Activated T-helper 17 cell treated with anti-CD3 and anti-CD28 coated beads, Interleukin-2, amount 50 U/mL, for 72 hours (primary cell): ENCODE measurements around the gene MANBA. TPM values are rescaled to one million over a fixed set of nuclear protein-coding genes. Genes with fewer than 3 reads are reported as not detected.

Experiments
- ATAC-seq: fragments of 150-1000 bp; cut with Tn5 transposase; replicated peaks from 2 replicates; pipeline ENCODE4 v1.10.0; 2021; ENCODE audit warnings: mild to moderate bottlenecking, moderate library complexity
- H3K27ac Mint-ChIP-seq: one replicate; pipeline ENCODE4 v1.8.0; 2022; ENCODE audit warnings: mixed read lengths
- H3K27me3 Mint-ChIP-seq: one replicate; pipeline ENCODE4 v1.8.0; 2022; ENCODE audit warnings: mixed read lengths
- H3K36me3 Mint-ChIP-seq: one replicate; pipeline ENCODE4 v1.8.0; 2022; ENCODE audit warnings: low read depth, mild to moderate bottlenecking, mixed read lengths
- H3K4me1 Mint-ChIP-seq: one replicate; pipeline ENCODE4 v1.8.0; 2022; ENCODE audit warnings: mixed read lengths
- H3K4me3 Mint-ChIP-seq: one replicate; pipeline ENCODE4 v1.8.0; 2022; ENCODE audit warnings: mild to moderate bottlenecking, mixed read lengths
- H3K9me3 Mint-ChIP-seq: one replicate; pipeline ENCODE4 v1.8.0; 2022; ENCODE audit warnings: mixed read lengths
- total RNA-seq, 2 donors: library from RNA; stranded (reverse); gene quantifications; one replicate each; pipeline ENCODE4 v1.2.3, GENCODE V29; 2022

MANBA gene
- 10 to 100 TPM in 1 of 2 donors, 1 to 10 TPM in 1; 10.0 to 13.6 TPM for total RNA-seq

DNA sequence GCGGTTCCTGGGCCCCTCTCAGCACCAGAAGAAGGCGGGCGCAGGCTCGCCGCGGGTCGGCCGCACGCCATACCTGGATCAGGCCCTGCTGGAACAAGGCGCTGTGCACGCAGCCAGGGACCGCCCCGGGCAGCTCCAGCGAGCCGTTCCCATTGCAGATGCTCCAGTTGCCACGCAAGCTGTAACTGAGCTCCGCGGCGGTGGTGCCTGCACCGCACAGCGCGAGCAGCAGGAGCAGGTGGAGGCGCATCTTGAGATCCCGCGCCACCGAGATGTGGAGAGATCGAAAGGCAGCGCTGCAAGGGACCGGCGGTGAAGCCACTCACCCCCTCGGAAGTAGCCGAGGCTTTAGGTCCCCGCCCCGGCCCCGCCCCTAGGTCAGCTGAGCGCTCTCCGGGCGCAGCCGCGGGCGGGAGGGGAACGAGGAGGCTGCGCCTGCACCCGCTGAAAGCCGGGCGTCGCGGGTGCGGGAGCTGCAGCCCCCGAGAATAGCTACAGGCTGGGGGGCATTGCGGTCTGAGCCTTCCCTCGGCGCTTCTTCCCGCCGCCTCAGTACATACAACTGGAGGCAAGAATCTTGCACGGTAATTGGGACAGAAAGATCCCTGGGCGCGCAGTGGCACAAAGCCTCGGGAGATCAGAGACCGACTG lies at the start of gene MANBA:
TSS of gene MANBA (minus strand) at position 324 of the 651 bp plus-strand sequence. CDS start at position 250, 74 bp downstream.
- peaks cover 29% of the 10 kb centered on the region for H3K4me1 Mint-ChIP-seq
- H3K36me3 Mint-ChIP-seq, result no peaks in the 10 kb centered on the region
- ATAC-seq, result peak; percentile 97
- peak within 1 kb of the TSS; percentile 58 for H3K27ac Mint-ChIP-seq
- no peaks in the 10 kb centered on the region for H3K27me3 Mint-ChIP-seq
- no peaks in the 10 kb centered on the region for H3K9me3 Mint-ChIP-seq
- H3K4me3 Mint-ChIP-seq, result peak within 1 kb of the TSS; percentile 92

DNA sequence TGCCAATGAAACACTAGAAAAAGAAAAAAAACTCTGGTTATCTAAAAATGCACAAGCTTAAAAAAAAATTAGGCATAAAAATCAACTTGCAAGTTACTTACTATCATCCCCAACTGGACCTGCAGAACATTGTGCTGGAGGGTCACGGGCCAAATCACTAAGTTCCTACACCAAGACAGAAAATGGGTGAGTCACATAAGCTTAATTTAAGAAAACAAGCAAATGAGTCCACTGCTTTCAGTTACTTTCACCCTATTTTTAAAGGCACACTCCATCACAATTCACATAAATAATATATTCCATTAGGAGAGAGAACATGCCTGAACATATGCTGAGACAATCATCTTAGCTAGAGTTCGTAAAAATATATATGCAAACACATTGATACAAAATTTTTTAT lies 48.9 kb upstream of the MANBA start:
- no peaks in the 10 kb centered on the region for H3K36me3 Mint-ChIP-seq
- no peaks in the 10 kb centered on the region for H3K9me3 Mint-ChIP-seq
- no peaks in the 10 kb centered on the region for H3K27me3 Mint-ChIP-seq
- peak; percentile 40 for ATAC-seq
- peak overlapping the region; percentile 47 for H3K4me3 Mint-ChIP-seq
- H3K4me1 Mint-ChIP-seq, result peaks cover 43% of the 10 kb centered on the region
- peak overlapping the region; percentile 74 for H3K27ac Mint-ChIP-seq

DNA sequence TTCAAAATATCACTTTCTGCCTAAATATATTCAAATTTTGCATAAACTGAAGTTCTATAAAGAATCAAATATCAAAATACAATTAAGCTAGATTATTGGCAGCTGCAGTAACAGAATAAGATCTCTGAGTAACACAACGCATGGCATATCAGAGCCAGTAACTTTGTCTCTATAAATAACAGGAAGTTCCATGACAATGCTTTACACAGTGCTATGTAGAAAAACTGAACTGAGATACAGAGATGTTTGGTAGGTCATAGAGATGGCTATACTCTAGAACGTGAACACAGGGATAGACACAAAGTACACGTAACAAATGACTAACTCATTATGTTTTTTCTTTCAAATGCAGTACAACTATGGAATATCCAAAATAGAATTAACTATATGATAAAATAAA lies 48.4 kb upstream of the MANBA start:
- Mint-ChIP-seq H3K9me3 (no peaks in the 10 kb centered on the region), H3K4me3 (peak overlapping the region; percentile 47), H3K36me3 (no peaks in the 10 kb centered on the region), H3K4me1 (peaks cover 39% of the 10 kb centered on the region), H3K27ac (peak overlapping the region; percentile 46), H3K27me3 (no peaks in the 10 kb centered on the region)
- ATAC-seq, result peak; percentile 49

DNA sequence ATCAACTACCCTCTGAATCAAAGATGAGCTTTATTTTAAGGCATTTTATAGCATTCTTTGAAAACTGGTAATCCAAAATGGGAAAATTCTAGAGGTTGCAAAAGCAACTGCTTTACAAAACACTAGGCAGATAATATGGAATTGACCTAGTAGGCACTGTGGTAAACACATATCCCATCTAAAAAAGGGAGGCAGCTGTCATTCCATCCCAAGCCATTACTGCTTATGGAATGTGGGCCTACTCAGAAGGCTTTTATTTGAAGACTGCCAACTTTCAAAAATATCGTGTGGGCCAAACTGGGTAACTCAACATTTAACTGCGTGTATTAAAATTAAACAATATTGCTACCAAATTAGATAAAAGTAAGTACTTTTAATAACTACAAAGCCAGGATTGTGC lies 47.2 kb upstream of the MANBA start:
- H3K27ac Mint-ChIP-seq, result peak overlapping the region; percentile 46
- no peak for ATAC-seq
- no peaks in the 10 kb centered on the region for H3K9me3 Mint-ChIP-seq

DNA sequence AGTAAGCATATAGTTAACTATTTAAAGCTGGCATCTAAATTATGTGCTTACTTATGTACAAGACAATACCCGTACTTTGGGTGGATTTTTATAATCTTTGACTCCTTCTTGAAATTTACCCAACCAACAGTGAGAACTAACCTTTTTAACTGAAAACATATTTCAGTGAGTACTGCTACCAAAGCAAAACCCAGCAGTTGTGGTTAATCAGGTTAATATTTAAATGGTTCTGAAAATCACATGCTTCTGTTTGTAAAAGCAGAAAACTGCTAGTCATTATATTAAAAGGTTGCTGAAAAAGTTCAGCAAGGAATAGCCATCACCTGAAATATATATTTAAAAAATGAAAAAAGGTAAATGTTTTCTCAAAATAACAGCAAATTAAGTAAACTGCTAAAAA lies 46.6 kb upstream of the MANBA start:
- Mint-ChIP-seq H3K9me3 (no peaks in the 10 kb centered on the region), H3K27ac (no peak overlapping the region), H3K27me3 (no peaks in the 10 kb centered on the region), H3K4me3 (no peak overlapping the region), H3K4me1 (peaks cover 38% of the 10 kb centered on the region), H3K36me3 (no peaks in the 10 kb centered on the region)
- ATAC-seq, result no peak

More for the DNA sequence above, 47.2 kb upstream of the MANBA start:
- Mint-ChIP-seq H3K4me3 (peak overlapping the region; percentile 14), H3K27me3 (no peaks in the 10 kb centered on the region), H3K4me1 (peaks cover 37% of the 10 kb centered on the region), H3K36me3 (no peaks in the 10 kb centered on the region)

DNA sequence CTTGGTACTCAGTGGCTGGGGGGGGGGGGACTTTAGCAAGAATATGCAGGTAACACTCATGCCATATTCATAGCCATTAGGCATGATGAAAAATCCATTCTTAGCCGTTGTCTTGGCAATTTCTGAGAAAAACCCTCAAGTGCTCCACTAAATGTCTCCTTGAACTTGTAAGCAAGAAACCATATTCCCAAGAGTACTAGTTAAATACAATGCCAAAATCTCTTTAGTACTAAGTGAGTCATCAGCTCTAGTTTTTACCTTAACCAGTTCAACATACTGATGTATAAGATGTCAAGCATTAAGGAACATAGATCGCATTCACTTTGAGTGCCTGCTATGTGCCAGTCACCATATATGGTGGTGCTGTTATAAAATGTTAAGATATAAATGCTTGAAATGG lies 39.0 kb upstream of the MANBA start:
- Mint-ChIP-seq H3K36me3 (no peaks in the 10 kb centered on the region), H3K27me3 (no peaks in the 10 kb centered on the region), H3K4me3 (no peak overlapping the region), H3K4me1 (peaks cover 21% of the 10 kb centered on the region), H3K9me3 (no peaks in the 10 kb centered on the region), H3K27ac (no peak overlapping the region)
- ATAC-seq, result no peak

DNA sequence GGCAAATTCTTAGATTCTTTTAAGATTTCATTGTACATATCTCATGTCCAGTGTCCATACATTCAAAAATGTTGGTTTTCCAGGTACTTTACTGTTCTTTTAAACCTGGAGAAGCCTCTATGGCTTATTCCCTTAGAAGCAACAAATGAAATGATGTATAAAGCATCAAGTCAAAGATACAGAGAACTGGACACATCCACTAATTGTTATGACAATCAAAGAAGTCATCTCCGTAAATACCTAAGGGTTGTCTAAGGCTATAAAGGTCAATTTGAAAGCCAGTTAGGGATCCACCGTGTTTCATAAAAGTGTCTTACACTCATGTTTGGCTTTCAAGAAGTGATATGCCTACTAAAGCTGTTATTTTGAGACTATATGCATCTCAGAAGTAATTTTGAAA lies 34.2 kb upstream of the MANBA start:
- H3K36me3 Mint-ChIP-seq, result no peaks in the 10 kb centered on the region
- no peak overlapping the region for H3K27ac Mint-ChIP-seq
- H3K4me1 Mint-ChIP-seq, result peaks cover 19% of the 10 kb centered on the region
- H3K27me3 Mint-ChIP-seq, result no peaks in the 10 kb centered on the region
- no peaks in the 10 kb centered on the region for H3K9me3 Mint-ChIP-seq
- no peak overlapping the region for H3K4me3 Mint-ChIP-seq
- no peak for ATAC-seq

DNA sequence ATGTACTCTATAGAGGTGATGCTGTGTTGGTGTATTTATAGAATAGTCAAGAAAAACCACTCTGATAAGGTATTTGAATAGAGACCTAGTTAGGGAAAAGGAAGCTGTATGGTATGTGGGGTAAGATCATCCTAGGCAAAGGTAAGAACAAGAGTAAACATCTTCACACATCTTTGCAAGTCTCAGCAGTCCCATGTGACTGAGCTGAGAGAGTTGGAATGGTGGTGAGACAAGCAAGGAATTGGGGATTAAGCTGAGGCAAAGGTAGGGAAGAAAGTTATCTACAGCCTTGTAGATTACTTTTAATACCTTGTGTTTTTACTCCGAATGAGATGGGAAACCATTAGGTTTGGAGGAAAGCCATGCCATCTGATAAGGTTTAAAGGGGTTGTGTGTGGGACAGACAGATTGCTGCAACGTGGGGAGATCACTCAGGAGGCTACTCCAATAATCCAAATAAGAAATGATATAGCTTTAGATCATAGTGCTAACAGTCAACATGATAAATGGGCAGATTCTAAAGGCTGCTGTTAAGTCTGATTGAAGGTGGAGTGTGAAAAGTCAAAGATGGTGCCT lies 31.7 kb upstream of the MANBA start:
- H3K27ac Mint-ChIP-seq, result no peak overlapping the region
- no peak for ATAC-seq
- H3K4me3 Mint-ChIP-seq, result no peak overlapping the region
- peaks cover 26% of the 10 kb centered on the region for H3K4me1 Mint-ChIP-seq
- no peaks in the 10 kb centered on the region for H3K36me3 Mint-ChIP-seq
- H3K9me3 Mint-ChIP-seq, result no peaks in the 10 kb centered on the region
- H3K27me3 Mint-ChIP-seq, result no peaks in the 10 kb centered on the region

DNA sequence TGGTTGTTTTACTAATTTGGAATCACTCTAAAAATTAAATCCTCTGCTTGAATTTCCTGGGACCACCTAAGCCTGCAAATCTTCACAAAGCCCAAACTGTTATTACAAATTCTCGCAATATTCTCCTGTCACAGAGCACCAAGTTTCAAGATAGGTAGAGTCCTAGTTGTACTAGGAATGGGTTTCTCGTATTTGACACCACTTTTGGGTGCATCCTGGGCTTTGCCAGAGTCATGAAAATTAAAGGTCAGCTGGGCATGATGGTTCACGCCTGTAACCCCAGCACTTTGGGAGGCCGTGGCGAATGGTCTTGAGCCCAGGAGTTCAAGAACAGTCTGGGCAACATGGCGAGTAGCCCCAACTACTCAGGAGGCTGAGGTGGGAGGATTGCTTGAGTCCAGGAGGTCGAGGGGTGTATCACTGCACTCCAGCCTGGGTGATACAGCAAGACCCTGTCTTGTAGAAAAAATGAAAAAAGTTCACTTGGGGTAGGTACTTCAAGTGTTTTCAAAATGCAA lies 30.6 kb upstream of the MANBA start:
- H3K4me1 Mint-ChIP-seq, result peaks cover 27% of the 10 kb centered on the region
- peak overlapping the region; percentile 23 for H3K27ac Mint-ChIP-seq
- ATAC-seq, result no peak
- no peaks in the 10 kb centered on the region for H3K27me3 Mint-ChIP-seq
- no peaks in the 10 kb centered on the region for H3K36me3 Mint-ChIP-seq
- no peak overlapping the region for H3K4me3 Mint-ChIP-seq
- H3K9me3 Mint-ChIP-seq, result no peaks in the 10 kb centered on the region

DNA sequence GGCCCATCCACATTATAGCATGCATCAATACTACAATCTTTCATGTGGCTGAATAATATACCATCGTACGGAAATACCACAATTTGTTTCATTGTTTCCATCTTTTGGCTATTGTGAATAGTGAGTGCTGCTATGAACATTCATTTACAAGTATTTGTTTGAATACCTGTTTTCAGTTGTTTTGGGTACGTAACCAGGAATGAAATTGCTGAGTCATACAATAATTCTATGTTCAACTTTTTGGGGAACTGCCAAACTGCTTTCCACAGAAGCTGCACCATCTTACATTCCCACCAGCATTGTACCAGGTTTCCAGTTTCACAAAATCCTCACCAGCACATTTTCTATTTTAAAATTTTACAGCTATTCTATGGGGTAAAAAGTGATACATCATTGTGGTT lies 28.5 kb upstream of the MANBA start:
- H3K4me1 Mint-ChIP-seq, result peaks cover 27% of the 10 kb centered on the region
- ATAC-seq, result peak; percentile 80
- H3K36me3 Mint-ChIP-seq, result no peaks in the 10 kb centered on the region
- H3K27ac Mint-ChIP-seq, result peak overlapping the region; percentile 83
- no peaks in the 10 kb centered on the region for H3K27me3 Mint-ChIP-seq
- peak overlapping the region; percentile 36 for H3K4me3 Mint-ChIP-seq
- no peaks in the 10 kb centered on the region for H3K9me3 Mint-ChIP-seq

DNA sequence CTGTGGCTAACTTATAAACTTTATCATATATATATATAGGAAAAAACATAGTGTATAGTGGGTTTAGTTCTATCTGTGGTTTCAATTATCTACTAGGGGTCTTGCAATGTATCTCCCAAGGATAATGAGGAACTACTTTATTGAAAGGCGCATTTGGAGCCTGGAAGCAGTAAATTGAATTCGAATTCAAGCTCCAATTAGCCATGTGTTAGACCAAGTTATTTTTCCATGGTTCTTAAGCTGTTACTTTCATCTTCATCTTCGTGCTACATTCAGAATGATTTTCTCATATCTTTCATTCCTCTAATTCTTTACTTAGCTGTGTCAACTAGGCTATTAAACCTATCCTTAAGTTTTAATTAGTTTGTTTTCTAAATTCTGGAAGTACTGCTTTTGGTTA lies 27.2 kb upstream of the MANBA start:
- ATAC-seq, result no peak
- Mint-ChIP-seq H3K4me3 (no peak overlapping the region), H3K27me3 (no peaks in the 10 kb centered on the region), H3K27ac (no peak overlapping the region), H3K9me3 (no peaks in the 10 kb centered on the region), H3K4me1 (peaks cover 22% of the 10 kb centered on the region), H3K36me3 (no peaks in the 10 kb centered on the region)

DNA sequence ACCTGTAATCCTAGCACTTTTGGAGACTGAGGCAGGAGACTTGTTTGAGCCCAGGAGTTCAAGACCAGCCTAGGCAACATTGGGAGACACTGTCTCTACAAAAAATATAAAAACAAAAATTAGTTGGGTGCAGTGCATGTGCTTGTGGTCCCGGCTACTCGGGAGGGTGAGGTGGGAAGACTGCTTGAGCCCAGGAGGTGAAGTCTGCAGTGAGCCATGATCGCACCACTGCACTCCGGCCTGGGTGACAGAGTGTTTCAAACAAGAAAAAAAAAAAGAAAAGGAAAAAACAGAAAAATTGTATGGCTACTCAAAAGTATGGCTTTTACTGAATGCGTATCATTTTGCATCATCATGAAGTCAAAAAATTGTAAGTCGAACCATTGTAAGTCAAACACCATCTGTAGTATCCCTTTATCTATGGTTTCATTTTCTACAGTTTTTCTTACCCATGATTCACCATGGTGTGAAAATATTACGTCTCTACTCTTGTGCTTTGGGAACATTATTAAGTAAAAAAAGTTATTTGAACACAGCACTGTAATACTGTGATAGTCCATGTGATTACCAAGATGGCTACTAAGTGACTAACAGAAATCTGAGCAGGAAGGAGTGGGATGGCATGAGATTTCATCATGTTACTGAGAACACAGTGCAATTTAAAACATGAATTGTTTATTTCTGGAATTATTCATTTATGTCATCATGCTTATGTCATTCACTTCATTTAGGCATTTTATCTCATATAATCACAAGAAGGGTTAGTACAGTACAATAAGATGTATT lies 26.5 kb upstream of the MANBA start:
- Mint-ChIP-seq H3K27ac (peak overlapping the region; percentile 65), H3K4me1 (peaks cover 19% of the 10 kb centered on the region), H3K9me3 (no peaks in the 10 kb centered on the region), H3K36me3 (no peaks in the 10 kb centered on the region), H3K4me3 (no peak overlapping the region), H3K27me3 (no peaks in the 10 kb centered on the region)
- peak; percentile 78 for ATAC-seq

DNA sequence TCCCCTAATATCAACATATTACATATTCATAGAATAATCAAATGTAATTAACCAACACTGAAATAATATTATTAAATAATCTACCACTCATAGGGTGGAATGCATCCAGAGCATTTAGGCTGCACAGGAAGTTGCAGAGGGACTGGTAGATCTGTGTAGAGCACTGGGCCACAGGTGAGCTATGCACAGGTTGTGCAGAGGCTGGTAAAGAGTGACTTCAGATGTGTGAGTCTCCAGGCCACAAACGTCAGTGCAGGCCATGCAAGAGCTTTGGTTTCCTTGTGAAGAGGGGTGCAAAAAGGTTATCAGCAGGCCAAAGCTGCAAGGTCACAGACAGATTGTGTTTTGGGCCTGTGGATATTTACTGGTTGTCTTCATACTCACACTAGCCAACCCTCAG lies 25.5 kb upstream of the MANBA start:
- H3K9me3 Mint-ChIP-seq, result no peaks in the 10 kb centered on the region
- H3K36me3 Mint-ChIP-seq, result no peaks in the 10 kb centered on the region
- ATAC-seq, result no peak
- no peak overlapping the region for H3K27ac Mint-ChIP-seq
- H3K4me3 Mint-ChIP-seq, result no peak overlapping the region
- H3K4me1 Mint-ChIP-seq, result peaks cover 17% of the 10 kb centered on the region
- no peaks in the 10 kb centered on the region for H3K27me3 Mint-ChIP-seq

DNA sequence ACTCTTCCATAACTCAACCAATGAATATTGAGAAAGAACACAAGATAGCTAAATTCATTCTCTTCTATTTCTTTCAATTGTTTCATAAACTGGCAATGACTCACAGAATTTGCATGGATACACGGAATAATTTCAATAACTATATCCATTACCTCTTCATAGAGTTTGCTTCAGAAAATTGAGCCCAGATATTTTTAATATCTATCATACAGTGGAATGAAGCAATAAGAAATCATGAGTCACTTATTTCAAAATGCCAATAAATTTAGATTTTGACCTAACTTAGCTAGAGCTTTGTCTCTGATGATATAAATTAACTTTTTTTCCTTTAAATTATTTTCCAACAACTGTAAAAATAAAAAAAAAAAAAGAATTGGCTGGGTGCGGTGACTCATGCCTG lies 22.2 kb upstream of the MANBA start:
- Mint-ChIP-seq H3K27me3 (no peaks in the 10 kb centered on the region), H3K4me3 (no peak overlapping the region), H3K9me3 (no peaks in the 10 kb centered on the region)

DNA sequence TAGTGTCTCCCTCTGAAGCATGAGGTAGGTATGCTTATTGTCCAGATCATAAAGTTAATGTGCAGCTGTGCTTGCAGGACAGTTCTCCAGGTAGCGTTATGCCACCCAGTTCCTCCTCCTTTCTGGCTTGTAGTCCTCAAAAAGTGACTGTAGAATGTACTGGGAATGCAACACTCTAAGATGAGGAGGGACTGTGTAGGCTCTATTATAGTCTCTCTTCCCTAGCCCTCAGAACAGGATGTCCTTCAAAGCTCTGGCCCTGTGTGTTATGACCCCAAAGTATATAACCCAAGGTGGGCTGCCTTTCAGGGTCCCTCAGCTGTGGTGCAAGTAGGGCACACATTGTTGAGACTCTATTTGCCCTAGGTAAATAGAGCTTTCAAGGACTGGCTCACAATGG lies 20.8 kb upstream of the MANBA start:
- Mint-ChIP-seq H3K36me3 (no peaks in the 10 kb centered on the region), H3K9me3 (no peaks in the 10 kb centered on the region), H3K4me1 (no peaks in the 10 kb centered on the region)

More for the DNA sequence above, 22.2 kb upstream of the MANBA start:
- Mint-ChIP-seq H3K36me3 (no peaks in the 10 kb centered on the region), H3K4me1 (peaks cover 5% of the 10 kb centered on the region), H3K27ac (no peak overlapping the region)
- no peak for ATAC-seq

More for the DNA sequence above, 20.8 kb upstream of the MANBA start:
- H3K4me3 Mint-ChIP-seq, result no peak overlapping the region
- no peak overlapping the region for H3K27ac Mint-ChIP-seq
- H3K27me3 Mint-ChIP-seq, result no peaks in the 10 kb centered on the region
- ATAC-seq, result no peak
